HG02885 (cell line): ENCODE results near the gene ZNF26.

Experiments
- ATAC-seq: cut with Tn5 transposase; IDR thresholded peaks from one replicate; pipeline ENCODE4 v1.9.1; 2021; ENCODE audit warnings: mild to moderate bottlenecking; ENCODE audit not compliant: unreplicated experiment, poor library complexity

Gene ZNF26

GRCh38 chr12:133058203-133059113, 72.3 kb downstream of the ZNF26 start:
- ATAC-seq: no peak

GRCh38 chr12:133061954-133062353, 75.8 kb downstream of the ZNF26 start:
- ATAC-seq: no peak

GRCh38 chr12:133063556-133063955, 77.4 kb downstream of the ZNF26 start:
- ATAC-seq: no peak

- ATAC-seq: no peak
Observed at GRCh38 chr12:133073836-133074235, 87.7 kb downstream of the ZNF26 start.
